HCT116 (cell line): Measurements from ENCODE around the gene LRP4. TPM values are rescaled to one million over a fixed set of nuclear protein-coding genes. Genes with fewer than 3 reads are reported as not detected.

ENCODE experiments used
- ATAC-seq: fragments of 200-7000 bp; cut with Tn5 transposase; 2 replicates; pipeline ENCODE4 v1.9.1; 2020; ENCODE audit warnings: mild to moderate bottlenecking, moderate library complexity
- BruUV-seq: library from RNA; stranded (reverse); fragments of 400-500 nt; replicated peaks from 2 replicates; lab custom pipeline; 2021; lab: Mats Ljungman, UMichigan
- CTCF ChIA-PET: fragments of 300-600 bp; sonication (Branson Sonifier 250); formaldehyde crosslinking; loops from one replicate; lab custom pipeline; 2021; ENCODE audit warnings: antibody characterized with exemption; lab: Charles Lee
- POLR2A ChIA-PET: fragments of 300-600, 350-600 bp; sonication (Branson Sonifier 250); formaldehyde crosslinking; loops from one replicate; lab custom pipeline; 2021; ENCODE audit warnings: antibody characterized with exemption; lab: Charles Lee
- RAD21 ChIA-PET, 2 experiments: fragments of 300-600 bp; sonication (Branson Sonifier 250); formaldehyde crosslinking; loops; one replicate each; lab custom pipeline; 2023; ENCODE audit warnings: low total read pairs in 2 of 2; ENCODE audit not compliant: uncharacterized antibody in 2 of 2, unreplicated experiment in 2 of 2, low non-redundant PET in 1 of 2; lab: Charles Lee
- DNase-seq: peaks from one replicate; pipeline ENCODE4 v3.0.0-alpha.2; 2010; ENCODE audit warnings: low read depth, low spot score
- H2AFZ ChIP-seq: fragments of 200-600 bp; shearing (Covaris generic), sonication (generic); 2 replicates; pipeline ENCODE4 v1.6.1; 2017; ENCODE audit warnings: low read depth, mixed run types, mixed read lengths, antibody characterized with exemption, low read length; ENCODE audit not compliant: poor library complexity, severe bottlenecking
- H3K27ac ChIP-seq: 2 replicates; pipeline ENCODE4 v1.5.1; 2012; ENCODE audit warnings: low read depth, low read length
- H3K27me3 ChIP-seq: fragments of 200-600 bp; sonication (generic); 2 replicates; pipeline ENCODE4 v1.6.1; 2016; ENCODE audit warnings: mixed run types, low read length, mixed read lengths; ENCODE audit not compliant: insufficient read depth
- H3K36me3 ChIP-seq, 2 experiments: fragments of 200-500 bp in 1 of 2; fragments of 200-600 bp in 1 of 2; sonication (Bioruptor generic) in 1 of 2; sonication (generic) in 1 of 2; 2 replicates each; pipeline versions ENCODE4 v1.5.1 to v1.6.1; 2014 to 2016; ENCODE audit warnings: low read length in 2 of 2, inconsistent platforms in 1 of 2, mixed read lengths in 1 of 2, mixed run types in 1 of 2; ENCODE audit not compliant: insufficient read depth in 2 of 2, control insufficient read depth in 1 of 2
- H3K4me1 ChIP-seq, 2 experiments: fragments of 200-600 bp in 1 of 2; sonication (generic) in 1 of 2; 2 replicates each; pipeline versions ENCODE4 v1.5.1 to v1.6.1; 2012 to 2017; ENCODE audit warnings: low read length in 2 of 2, inconsistent platforms in 1 of 2, mild to moderate bottlenecking in 1 of 2, mixed read lengths in 1 of 2, mixed run types in 1 of 2, moderate library complexity in 1 of 2; ENCODE audit not compliant: insufficient read depth in 2 of 2, control insufficient read depth in 1 of 2
- H3K4me2 ChIP-seq: fragments of 200-600 bp; sonication (generic); 2 replicates; pipeline ENCODE4 v1.6.1; 2017; ENCODE audit warnings: mixed run types, low read length, mixed read lengths
- H3K4me3 ChIP-seq, 2 experiments: fragments of 200-600 bp in 1 of 2; sonication (generic) in 1 of 2; replicated peaks in 1 of 2; 2 replicates each; pipeline ENCODE4 v1.5.1; 2011 to 2016; ENCODE audit warnings: low read length in 2 of 2, control low read depth in 1 of 2, low read depth in 1 of 2, mild to moderate bottlenecking in 1 of 2, mixed read lengths in 1 of 2, mixed run types in 1 of 2
- H3K79me2 ChIP-seq: fragments of 200-600 bp; sonication (generic); 2 replicates; pipeline ENCODE4 v1.6.1; 2017; ENCODE audit warnings: mild to moderate bottlenecking, mixed run types, low read length, moderate library complexity, mixed read lengths; ENCODE audit not compliant: insufficient read depth
- H3K9ac ChIP-seq: fragments of 200-600 bp; sonication (generic); 2 replicates; pipeline ENCODE4 v1.6.1; 2016; ENCODE audit warnings: low read length, mixed read lengths
- H3K9me2 ChIP-seq: fragments of 200-600 bp; sonication (generic), shearing (Covaris generic); 2 replicates; pipeline ENCODE4 v1.6.1; 2017; ENCODE audit warnings: mixed run types, mild to moderate bottlenecking, moderate library complexity; ENCODE audit not compliant: insufficient read depth
- H3K9me3 ChIP-seq, 2 experiments: fragments of 200-500 bp in 1 of 2; fragments of 200-600 bp in 1 of 2; sonication (Bioruptor generic) in 1 of 2; sonication (generic) in 1 of 2; 2 replicates each; pipeline ENCODE4 v1.6.1; 2014 to 2017; ENCODE audit warnings: low read length in 2 of 2, mixed read lengths in 2 of 2, inconsistent platforms in 1 of 2, low read depth in 1 of 2, mild to moderate bottlenecking in 1 of 2, mixed run types in 1 of 2, moderate library complexity in 1 of 2; ENCODE audit not compliant: control insufficient read depth in 1 of 2, insufficient read depth in 1 of 2
- H4K20me1 ChIP-seq: fragments of 200-600 bp; sonication (generic), shearing (Covaris generic); 2 replicates; pipeline ENCODE4 v1.6.1; 2017; ENCODE audit warnings: mixed run types, mild to moderate bottlenecking, moderate library complexity; ENCODE audit not compliant: insufficient read depth
- CEBPB ChIP-seq: IDR thresholded peaks from 2 replicates; pipeline ENCODE4 v1.6.1; 2012; ENCODE audit warnings: low read depth
- CTCF ChIP-seq, 3 experiments: fragments of 200-600 bp in 1 of 3; sonication (generic) in 1 of 3; IDR thresholded peaks in 2 of 3; conservative IDR thresholded peaks in 1 of 3; 2 replicates each; pipeline ENCODE4 v1.5.1; 2012 to 2017; ENCODE audit warnings: low read depth in 2 of 3, low read length in 2 of 3, antibody characterized with exemption in 1 of 3, borderline replicate concordance in 1 of 3, control low read depth in 1 of 3, mild to moderate bottlenecking in 1 of 3, mixed read lengths in 1 of 3, mixed run types in 1 of 3, moderate library complexity in 1 of 3; ENCODE audit not compliant: insufficient read depth in 1 of 3
- EGR1 ChIP-seq: IDR thresholded peaks from 2 replicates; pipeline ENCODE4 v1.6.1; 2012; ENCODE audit warnings: low read depth
- ELF1 ChIP-seq: IDR thresholded peaks from 2 replicates; pipeline ENCODE4 v1.6.1; 2012; ENCODE audit warnings: low read depth, borderline replicate concordance
- EZH2phosphoT487 ChIP-seq: fragments of 200-600 bp; IDR thresholded peaks from 2 replicates; pipeline ENCODE4 v1.6.1; 2018; ENCODE audit warnings: antibody characterized with exemption, borderline replicate concordance
- MAX ChIP-seq: IDR thresholded peaks from 2 replicates; pipeline ENCODE4 v1.6.1; 2012
- SP1 ChIP-seq: IDR thresholded peaks from 2 replicates; pipeline ENCODE4 v1.6.1; 2012; ENCODE audit warnings: low read depth
- TCF7L2 ChIP-seq: IDR thresholded peaks from 2 replicates; pipeline ENCODE4 v1.7.0; 2011; ENCODE audit warnings: borderline replicate concordance, inconsistent platforms; ENCODE audit not compliant: insufficient read depth, insufficient read length; ENCODE audit errors: extremely low read depth
- YY1 ChIP-seq: IDR thresholded peaks from 2 replicates; pipeline ENCODE4 v1.6.1; 2011; ENCODE audit warnings: low read length, low read depth, moderate library complexity, mild to moderate bottlenecking; ENCODE audit not compliant: insufficient replicate concordance; ENCODE audit errors: extremely low read depth
- ZBTB33 ChIP-seq: IDR thresholded peaks from 2 replicates; pipeline ENCODE4 v1.6.1; 2011; ENCODE audit warnings: mild to moderate bottlenecking, low read length, moderate library complexity; ENCODE audit not compliant: insufficient replicate concordance; ENCODE audit errors: extremely low read depth
- ZFX ChIP-seq: fragments of 450-650 bp; IDR thresholded peaks from 2 replicates; pipeline ENCODE4 v1.6.1; 2017
- ZNF274 ChIP-seq: fragments of 200-500 bp; sonication (Bioruptor generic); IDR thresholded peaks from 2 replicates; pipeline ENCODE4 v1.6.1; 2014; ENCODE audit warnings: mild to moderate bottlenecking, low read depth, low read length, inconsistent platforms
- intact Hi-C: fragments of 100-400 bp; cut with micrococcal nuclease; formaldehyde crosslinking; loops from 2 replicates; pipeline ENCODE4 v1.10.0; 2022
- total RNA-seq: library from RNA; stranded (reverse); gene quantifications from one replicate; pipeline ENCODE4 v1.2.1, GENCODE V29; 2021; ENCODE audit not compliant: unreplicated experiment

The LRP4 gene
- total RNA-seq, 1 experiment from 2014 or later, result 7.4 TPM

- TF ChIP-seq ZBTB33, result no peak
- no peak for TF ChIP-seq SP1
- no peak for TF ChIP-seq CTCF (IDR thresholded peaks at IDR 0.05 in 2 of 3, conservative IDR thresholded peaks at IDR 0.05 in 1 of 3; ENCODE audit: borderline replicate concordance in 1 of 3, insufficient read depth in 1 of 3, low read depth in 2 of 3, low read length in 2 of 3)
- TF ChIP-seq ZNF274, result no peak
- no peak for TF ChIP-seq YY1
- no peak for TF ChIP-seq CEBPB
Observed at GRCh38 chr11:46944356-46945075, 26.2 kb upstream of the LRP4 start (continued).

- no peak overlapping the region for H3K4me3 ChIP-seq
- ATAC-seq, result no peak
- intact Hi-C loops, result no loop called here
- H3K9me3 ChIP-seq, result no peaks in the 10 kb centered on the region
- no peak overlapping the region for H3K27ac ChIP-seq
- H3K79me2 ChIP-seq, result peaks cover 10% of the 10 kb centered on the region; the same call in 1 of the 2 replicates
- ChIA-PET RAD21 (no interaction called here), CTCF (no interaction called here), POLR2A (no interaction called here)
- H3K9ac ChIP-seq, result no peak overlapping the region
- H4K20me1 ChIP-seq, result no peaks in the 10 kb centered on the region
- no peaks in the 10 kb centered on the region for H3K36me3 ChIP-seq
- no peaks in the 10 kb centered on the region for H3K27me3 ChIP-seq
- H3K4me2 ChIP-seq, result no peak overlapping the region
- no TSS peak for BruUV-seq
- no peak for TF ChIP-seq CTCF (IDR thresholded peaks at IDR 0.05 in 2 of 3, conservative IDR thresholded peaks at IDR 0.05 in 1 of 3; ENCODE audit: borderline replicate concordance in 1 of 3, insufficient read depth in 1 of 3, low read depth in 2 of 3, low read length in 2 of 3)
- TF ChIP-seq ZFX, result no peak
- TF ChIP-seq EGR1, result no peak
- no peak for TF ChIP-seq TCF7L2
- no peak for TF ChIP-seq MAX
- no peak for TF ChIP-seq EZH2phosphoT487
- TF ChIP-seq ELF1, result no peak
- no peak overlapping the region for H2AFZ ChIP-seq
- peaks cover 0 to 2% of the 10 kb centered on the region in 2 experiments; a peak in 1 of 4 replicates for H3K4me1 ChIP-seq
- H3K9me2 ChIP-seq, result no peaks in the 10 kb centered on the region
- no peak for DNase-seq
Observed at GRCh38 chr11:46942172-46942571, 23.8 kb upstream of the LRP4 start.
